Activated CD4-positive, alpha-beta T cell treated with anti-CD3 and anti-CD28 coated beads for 48 hours (primary cell): ENCODE data around the gene HBP1.
A peak's percentile ranks its signal among the peaks of the same experiment; 100 is the strongest.
"Not testable (repeated sequence)": the region's sequence is repeated elsewhere in the genome, so short reads cannot be mapped to it uniquely, and the experiment has no call there.

ENCODE experiments used
- DNase-seq: peaks from one replicate; pipeline ENCODE4 v3.0.0-alpha.2; 2020

HBP1 gene

DNA sequence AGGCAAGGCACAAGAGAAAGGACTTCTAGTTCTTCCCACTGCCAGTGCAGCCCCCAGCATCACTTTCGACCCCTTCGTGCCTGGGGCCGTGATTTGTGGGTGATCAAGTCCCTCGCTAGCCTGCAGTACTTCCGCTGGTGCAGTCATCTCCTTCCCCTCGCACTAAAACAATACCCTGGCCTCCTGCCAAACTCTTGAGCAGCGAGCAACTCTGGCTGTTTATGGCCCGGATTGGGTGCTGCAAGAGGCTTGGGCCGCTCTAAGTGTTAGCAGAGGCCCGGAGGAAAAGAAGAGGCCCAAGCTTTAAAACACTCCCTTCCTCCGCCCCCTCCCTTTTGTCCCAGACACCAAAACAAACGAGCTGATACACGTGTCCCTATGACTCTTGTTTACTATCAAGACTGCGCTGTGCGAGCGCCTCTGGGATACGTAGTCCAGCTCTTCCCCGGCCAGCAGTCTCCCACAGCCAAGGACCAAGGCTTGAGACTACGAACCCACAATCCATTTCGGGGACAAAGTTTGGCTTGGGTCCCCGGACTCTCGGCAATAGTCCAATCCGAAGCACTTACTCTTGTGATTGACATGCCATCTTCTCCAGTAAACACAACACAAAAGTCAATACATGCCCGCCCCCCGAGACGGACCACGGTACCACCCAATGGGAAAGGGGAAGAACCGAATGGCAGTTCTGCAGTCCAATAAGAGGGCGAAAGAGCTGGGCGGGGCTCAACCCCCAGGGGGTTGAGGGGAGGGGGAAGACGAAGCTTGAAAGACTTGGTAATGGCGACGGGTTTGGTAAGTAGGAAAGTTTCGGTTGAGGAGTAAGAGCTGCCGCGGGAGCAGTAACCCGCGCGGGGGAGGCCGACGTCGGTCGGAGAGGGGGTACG, at the start of gene HBP1:
HBP1 (plus strand) TSS at position 771 of the 887 bp plus-strand sequence. CDS start 10,891 bp downstream, outside the sequence.
- DNase-seq, result peak; percentile 98

GRCh38 chr7:107119376-107120105, 49.3 kb upstream of the HBP1 start:
- DNase-seq, result no peak

DNA sequence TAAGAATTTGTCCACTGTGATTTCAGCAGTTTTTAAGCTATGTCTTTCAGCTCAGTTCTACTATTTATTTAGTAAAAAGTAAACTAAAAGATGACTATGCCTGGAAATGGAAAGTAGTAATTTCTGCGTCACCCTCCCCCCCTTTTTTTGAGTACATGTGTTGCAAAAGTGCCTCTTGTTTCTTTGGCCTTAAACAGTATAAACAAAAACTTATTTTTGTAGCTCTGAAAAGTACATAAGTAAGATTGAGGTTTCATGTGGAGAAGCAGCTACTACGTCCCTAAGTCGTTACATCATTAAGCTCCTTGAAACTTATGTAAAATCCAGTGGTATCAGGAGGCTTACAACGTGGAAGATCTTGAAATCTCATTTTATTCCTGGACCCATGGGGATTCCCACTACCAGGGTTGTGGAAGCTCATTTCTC, 46.3 kb upstream of the HBP1 start:
- DNase-seq, result no peak

- DNase-seq, result no peak
Observed at GRCh38 chr7:107123392-107123791, 45.4 kb upstream of the HBP1 start.

DNA sequence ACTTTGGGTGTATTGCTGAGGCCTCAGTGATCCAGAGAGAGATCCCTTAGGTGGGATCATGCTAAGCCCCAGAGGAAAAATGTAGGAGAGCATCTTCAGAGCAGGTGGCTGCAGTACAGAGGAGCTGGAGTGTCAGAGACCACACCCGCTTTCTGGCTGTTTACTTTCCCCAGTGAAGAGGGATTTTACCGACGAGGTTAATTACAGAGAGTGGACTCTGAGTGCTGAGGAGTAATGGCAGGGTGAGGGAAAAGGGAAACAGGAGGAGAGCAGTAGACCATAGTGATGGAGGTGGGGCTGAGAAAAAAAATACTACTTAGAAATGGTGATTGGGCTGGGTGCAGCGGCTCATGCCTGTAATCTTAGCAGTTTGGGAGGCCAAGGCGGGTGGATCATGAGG, 43.3 kb upstream of the HBP1 start:
- DNase-seq, result no peak

DNA sequence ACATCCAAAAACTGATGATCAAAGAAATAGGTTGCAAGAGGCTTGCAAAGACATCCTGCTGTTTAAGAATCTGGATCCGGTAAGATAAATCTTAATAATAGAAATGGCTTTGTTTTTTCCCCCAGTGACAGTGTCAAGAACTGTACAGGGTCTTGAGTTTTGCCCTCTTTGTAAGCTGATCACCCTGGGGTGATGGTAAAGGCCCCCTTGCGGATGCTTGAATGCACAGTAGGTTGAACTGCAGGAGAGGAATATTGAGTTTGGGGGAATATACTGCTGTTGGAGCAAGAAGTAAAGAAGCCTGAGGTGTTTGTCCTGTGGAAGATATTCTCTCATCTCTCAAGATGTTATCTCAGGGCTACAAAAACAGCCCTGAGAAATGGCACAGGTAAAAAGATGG, 40.6 kb upstream of the HBP1 start:
- DNase-seq, result no peak

DNA sequence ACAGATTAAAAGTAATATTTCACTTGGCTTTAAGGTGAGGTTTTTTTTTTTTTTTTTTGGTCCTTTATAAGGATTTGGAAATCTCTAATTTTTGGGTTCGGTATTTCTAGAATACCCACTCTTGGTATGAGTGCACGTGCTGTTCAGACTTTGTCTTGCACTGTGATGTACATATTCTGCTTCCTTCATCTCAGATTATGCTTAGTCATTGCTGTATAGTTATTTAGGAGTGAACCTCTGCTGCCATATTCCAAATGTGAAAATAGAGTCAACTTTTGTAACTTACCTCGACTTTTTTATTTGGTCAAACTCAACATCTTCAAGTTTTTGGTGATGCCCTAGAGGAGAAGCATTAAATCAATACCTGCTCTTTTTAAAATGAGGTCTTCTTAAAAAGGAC, 40.1 kb upstream of the HBP1 start:
- DNase-seq, result no peak

GRCh38 chr7:107130487-107131220, 38.1 kb upstream of the HBP1 start:
- DNase-seq, result no peak

DNA sequence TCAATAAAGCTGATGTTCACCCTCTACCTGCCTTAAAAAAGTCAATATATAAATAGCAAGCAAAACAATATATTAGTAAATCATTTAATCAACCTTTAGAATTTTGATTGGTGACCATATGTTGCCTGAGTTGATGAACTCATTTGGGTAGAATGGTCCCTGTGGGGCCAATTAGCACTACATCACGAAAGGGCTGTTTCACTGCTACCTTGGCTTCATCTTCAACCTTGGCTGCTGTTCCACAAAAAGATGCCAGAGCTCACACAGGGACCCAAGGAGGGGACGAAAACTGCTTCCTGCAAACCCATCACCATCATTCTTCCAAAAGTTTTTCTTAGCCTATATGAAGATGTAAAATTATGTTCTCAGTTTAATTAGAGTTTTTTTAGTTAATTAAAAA, 35.4 kb upstream of the HBP1 start:
- no peak for DNase-seq

DNA sequence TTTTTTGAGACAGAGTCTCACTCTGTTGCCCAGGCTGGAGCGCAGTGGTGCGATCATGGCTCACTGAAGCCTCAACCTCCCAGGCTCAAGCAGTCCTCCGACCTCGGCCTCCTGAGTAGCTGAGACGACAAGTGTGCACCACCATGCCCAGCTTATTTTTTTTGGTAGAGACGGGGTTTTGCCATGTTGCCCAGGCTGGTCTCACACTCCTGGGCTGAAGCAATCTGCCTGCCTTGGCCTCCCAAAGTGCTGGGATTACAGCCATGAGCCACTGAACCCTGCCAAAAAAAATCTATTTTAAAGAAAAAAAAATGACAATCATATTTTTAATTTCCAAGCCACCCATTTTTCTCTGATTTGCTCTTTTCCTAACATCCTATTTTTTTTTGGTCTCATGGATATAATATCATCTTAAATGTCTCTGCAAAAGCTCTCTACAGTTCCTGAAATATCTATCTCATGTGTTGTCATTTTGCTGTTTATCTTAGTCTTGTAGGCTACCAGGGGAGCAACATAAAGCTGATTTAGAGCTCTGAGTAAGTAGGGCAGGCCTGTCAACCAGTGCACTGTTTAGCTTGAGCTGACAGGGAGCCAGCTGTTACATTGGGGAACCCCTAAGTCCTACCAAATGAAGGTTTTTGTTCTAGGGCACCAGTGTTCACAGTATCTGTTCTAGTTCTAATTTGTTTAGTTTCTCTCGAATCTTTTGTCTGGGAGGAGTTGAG, 29.9 kb upstream of the HBP1 start:
- DNase-seq, result no peak

DNA sequence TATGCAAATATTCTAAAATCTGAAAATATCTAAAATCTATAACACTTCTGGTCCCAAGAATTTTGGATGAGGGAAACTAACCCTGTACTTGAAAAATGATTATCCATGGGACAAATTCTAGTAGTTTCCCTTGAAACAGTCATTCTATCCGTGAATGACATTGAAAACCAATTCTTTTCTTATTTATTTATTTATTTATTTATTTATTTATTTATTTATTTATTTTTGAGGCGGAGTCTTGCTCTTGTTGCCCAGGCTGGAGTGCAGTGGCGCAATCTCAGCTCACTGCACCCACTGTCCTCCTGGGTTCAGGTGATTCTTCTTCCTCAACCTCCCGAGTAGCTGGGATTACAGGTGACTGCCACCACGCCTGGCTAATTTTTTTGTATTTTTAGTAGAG, 24.9 kb upstream of the HBP1 start:
- DNase-seq, result not testable (repeated sequence)

DNA sequence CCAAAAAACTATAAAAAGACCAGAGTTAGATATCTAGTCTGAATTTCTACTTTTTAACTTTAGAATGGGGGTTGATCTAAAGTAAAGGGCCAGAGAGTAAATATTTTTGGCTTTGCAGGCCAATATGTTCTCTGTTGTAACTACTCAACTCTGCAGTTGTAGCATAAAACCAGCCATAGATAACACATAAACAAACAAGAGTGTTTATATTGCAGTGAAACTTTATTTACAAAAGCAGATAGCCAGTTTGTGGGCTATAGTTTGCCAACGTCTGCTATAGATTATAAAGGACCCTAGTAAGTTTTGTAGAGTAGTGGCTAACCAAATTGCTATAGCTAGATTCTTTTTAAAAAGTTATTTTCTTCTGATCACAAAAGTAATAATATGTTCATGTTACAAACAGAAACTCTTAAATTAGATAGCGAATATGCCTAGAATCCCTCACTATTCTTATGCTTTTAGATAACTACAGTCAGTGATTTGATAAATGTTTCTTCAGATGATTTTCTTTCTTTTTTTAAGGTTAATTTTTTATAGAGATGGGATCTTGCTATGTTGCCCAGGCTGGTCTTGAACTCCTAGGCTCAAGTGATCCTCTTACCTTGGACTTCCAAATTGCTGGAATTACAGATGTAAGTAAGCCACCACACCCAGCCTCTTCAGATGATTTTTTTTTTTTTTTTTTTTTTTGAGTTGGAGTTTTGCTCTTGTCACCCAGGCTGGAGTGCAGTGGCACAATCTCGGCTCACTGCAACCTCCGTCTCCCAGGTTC, 23.6 kb upstream of the HBP1 start:
- no peak for DNase-seq

DNA sequence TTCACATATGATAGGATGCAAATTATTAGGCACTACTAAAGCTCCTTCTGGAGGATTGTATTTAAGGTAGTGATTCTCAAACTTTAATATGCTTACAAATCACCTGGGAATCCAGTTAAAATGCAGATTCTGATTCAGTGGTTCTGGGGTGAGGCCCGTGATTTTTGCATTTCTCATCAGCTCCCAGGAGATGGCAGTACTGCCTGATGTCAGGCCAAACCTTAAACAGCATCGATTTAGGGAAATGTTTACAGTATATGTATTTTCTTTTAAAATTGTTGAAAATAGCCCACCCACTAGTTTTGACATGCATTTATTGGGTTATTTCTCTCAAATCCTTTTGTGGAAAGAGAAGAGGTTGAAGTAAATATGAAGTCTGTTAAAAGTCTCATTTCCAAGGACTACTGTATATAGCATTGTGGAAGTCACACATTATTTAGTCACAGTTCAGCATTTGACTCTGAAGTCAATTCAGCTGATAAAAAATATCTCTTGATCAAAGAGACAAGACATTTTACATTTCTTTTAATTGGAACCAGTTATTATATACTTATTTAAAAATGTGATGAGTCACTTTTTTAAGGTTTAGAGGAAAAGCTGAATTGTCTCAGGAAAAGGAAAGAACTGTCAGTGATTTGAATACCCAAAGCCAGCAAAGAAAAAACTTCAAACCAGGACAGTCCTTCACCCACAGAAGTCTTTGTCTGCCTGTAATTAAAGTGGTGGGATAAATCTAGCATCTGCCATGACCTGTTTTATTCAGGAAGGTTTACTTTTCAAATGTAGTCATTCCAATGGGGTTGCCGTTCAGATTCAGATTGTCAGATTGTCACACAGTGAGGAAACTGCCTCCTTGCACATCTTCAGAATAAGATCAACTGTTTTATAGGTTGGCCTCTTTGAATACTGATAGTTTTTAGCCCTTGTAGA, 21.1 kb upstream of the HBP1 start:
- peak; percentile 45 for DNase-seq

DNA sequence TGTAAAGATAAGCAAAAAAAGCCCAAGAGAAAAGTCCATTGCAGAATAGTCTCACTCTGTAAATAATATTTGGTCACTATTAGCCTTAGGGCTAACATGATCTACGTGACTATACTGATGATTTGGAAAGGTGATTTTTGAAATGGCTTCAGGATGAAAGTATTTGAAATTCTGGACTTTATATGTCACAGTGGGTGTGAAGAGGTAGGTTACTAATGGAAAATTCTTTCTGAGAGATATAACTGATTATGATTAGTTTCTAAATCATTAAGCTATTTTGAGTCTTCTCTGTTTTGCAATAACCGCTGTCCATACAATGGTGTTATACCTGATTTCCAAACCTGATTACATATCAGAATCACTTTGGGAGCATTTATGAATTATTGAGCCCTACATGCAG, 20.1 kb upstream of the HBP1 start:
- no peak for DNase-seq

GRCh38 chr7:107149863-107150262, 18.9 kb upstream of the HBP1 start:
- DNase-seq, result no peak

DNA sequence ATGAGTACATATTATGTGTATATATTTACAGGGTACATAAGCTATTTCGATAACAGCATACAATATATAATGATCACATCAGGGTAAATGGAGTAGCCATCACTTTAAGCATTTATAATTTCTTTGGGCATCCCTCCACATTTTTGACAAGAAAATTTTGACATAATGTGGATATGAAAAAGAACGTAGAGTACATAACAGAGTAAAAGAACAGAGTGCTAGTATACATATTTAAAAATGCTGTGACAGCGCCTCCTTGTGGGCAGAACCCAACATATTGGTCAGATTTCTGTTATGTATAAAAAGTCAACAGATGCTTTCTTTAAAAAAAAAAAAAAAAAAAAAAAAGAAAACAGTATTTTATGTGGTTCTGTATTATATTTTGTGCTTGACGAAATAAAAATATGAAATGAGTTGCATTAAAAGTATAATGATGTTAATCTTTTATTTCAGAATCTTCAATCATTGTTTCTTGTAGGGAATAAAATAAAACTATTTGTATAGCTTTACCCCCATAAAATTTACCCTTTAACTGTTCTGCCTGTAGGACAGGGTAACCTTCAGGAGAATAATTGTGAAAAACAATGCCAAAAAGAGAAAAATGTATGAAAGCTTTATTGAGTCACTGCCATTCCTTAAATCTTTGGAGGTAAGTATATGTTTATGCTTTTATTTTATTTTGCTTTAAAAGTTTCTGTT, 18.3 kb upstream of the HBP1 start:
- peak; percentile 84 for DNase-seq

GRCh38 chr7:107151538-107151937, 17.3 kb upstream of the HBP1 start:
- DNase-seq, result no peak

- DNase-seq, result no peak
Observed at GRCh38 chr7:107152011-107152410, 16.8 kb upstream of the HBP1 start.

DNA sequence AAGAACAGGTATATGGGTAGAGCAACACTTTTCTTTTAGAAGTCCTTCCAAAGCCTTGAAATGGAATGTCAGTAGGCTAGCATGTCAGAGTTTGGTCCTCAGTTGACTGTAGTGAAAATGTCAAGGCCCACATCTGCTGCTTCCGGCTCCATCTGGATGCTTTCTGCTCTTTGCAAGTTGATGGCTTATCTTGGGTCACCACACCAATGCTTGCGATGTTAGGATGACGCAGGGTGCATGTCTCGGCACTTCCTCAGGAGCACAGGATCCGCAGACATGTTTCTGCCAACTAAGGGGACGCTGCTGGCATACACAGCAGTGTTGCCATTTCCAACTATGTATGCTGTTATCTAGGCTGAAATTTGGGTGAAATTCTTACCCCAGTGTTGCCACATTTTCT, 14.0 kb upstream of the HBP1 start:
- no peak for DNase-seq

GRCh38 chr7:107155726-107156125, 13.1 kb upstream of the HBP1 start:
- DNase-seq, result not testable (repeated sequence)
